ENCODE measurements around the gene LCN9. TPM values are rescaled to one million over a fixed set of nuclear protein-coding genes. Genes with fewer than 3 reads are reported as not detected.
"Not testable (repeated sequence)": the region's sequence is repeated elsewhere in the genome, so short reads cannot be mapped to it uniquely, and the experiment has no call there.

Gene LCN9
- total RNA-seq, 1 donor = not detected

- Histone ChIP-seq H3K27me3 (ENCODE audit: insufficient read depth, low read length) (no peaks in the 10 kb centered on the region), H3K4me3 (ENCODE audit: low read length) (no peak overlapping the region), H3K9me3 (ENCODE audit: low read depth, low read length) (no peaks in the 10 kb centered on the region), H3K4me1 (ENCODE audit: insufficient read depth, low read length) (no peaks in the 10 kb centered on the region)
Observed at GRCh38 chr9:135663857-135664256, 748 bp downstream of the LCN9 start.

GRCh38 chr9:135664266-135664665 lies 1.2 kb downstream of the LCN9 start:
- H3K27me3 ChIP-seq (ENCODE audit: insufficient read depth, low read length) = no peaks in the 10 kb centered on the region
- no peaks in the 10 kb centered on the region for H3K4me1 ChIP-seq (ENCODE audit: insufficient read depth, low read length)
- no peaks in the 10 kb centered on the region for H3K9me3 ChIP-seq (ENCODE audit: low read depth, low read length)
- H3K4me3 ChIP-seq (ENCODE audit: low read length) = no peak overlapping the region

GRCh38 chr9:135664801-135665794 lies 2.0 kb downstream of the LCN9 start:
- H3K27me3 ChIP-seq (ENCODE audit: insufficient read depth, low read length) = no peaks in the 10 kb centered on the region
- no peaks in the 10 kb centered on the region for H3K4me1 ChIP-seq (ENCODE audit: insufficient read depth, low read length)
- no peaks in the 10 kb centered on the region for H3K9me3 ChIP-seq (ENCODE audit: low read depth, low read length)
- H3K4me3 ChIP-seq (ENCODE audit: low read length) = no peak overlapping the region

GRCh38 chr9:135665795-135666189 lies 2.7 kb downstream of the LCN9 start:
- H3K27me3 ChIP-seq (ENCODE audit: insufficient read depth, low read length) = no peaks in the 10 kb centered on the region
- no peaks in the 10 kb centered on the region for H3K9me3 ChIP-seq (ENCODE audit: low read depth, low read length)
- no peak overlapping the region for H3K4me3 ChIP-seq (ENCODE audit: low read length)
- no peaks in the 10 kb centered on the region for H3K4me1 ChIP-seq (ENCODE audit: insufficient read depth, low read length)

GRCh38 chr9:135666534-135667462 lies 3.7 kb downstream of the LCN9 start:
- no peaks in the 10 kb centered on the region for H3K9me3 ChIP-seq (ENCODE audit: low read depth, low read length)
- H3K4me3 ChIP-seq (ENCODE audit: low read length) = no peak overlapping the region
- no peaks in the 10 kb centered on the region for H3K27me3 ChIP-seq (ENCODE audit: insufficient read depth, low read length)
- H3K4me1 ChIP-seq (ENCODE audit: insufficient read depth, low read length) = no peaks in the 10 kb centered on the region

GRCh38 chr9:135667463-135668001 lies 4.4 kb downstream of the LCN9 start:
- H3K27me3 ChIP-seq (ENCODE audit: insufficient read depth, low read length) = no peaks in the 10 kb centered on the region
- H3K4me3 ChIP-seq (ENCODE audit: low read length) = no peak overlapping the region
- no peaks in the 10 kb centered on the region for H3K9me3 ChIP-seq (ENCODE audit: low read depth, low read length)
- no peaks in the 10 kb centered on the region for H3K4me1 ChIP-seq (ENCODE audit: insufficient read depth, low read length)

- H3K4me1 ChIP-seq (ENCODE audit: insufficient read depth, low read length); H3K4me3 ChIP-seq (ENCODE audit: low read length); H3K9me3 ChIP-seq (ENCODE audit: low read depth, low read length); H3K27me3 ChIP-seq (ENCODE audit: insufficient read depth, low read length): not testable (repeated sequence)
Observed at GRCh38 chr9:135669018-135669417, 5.9 kb downstream of the LCN9 start.

GRCh38 chr9:135669616-135670285 lies 6.6 kb downstream of the LCN9 start:
- Histone ChIP-seq H3K9me3 (ENCODE audit: low read depth, low read length) (no peaks in the 10 kb centered on the region), H3K27me3 (ENCODE audit: insufficient read depth, low read length) (no peaks in the 10 kb centered on the region), H3K4me1 (ENCODE audit: insufficient read depth, low read length) (no peaks in the 10 kb centered on the region), H3K4me3 (ENCODE audit: low read length) (no peak overlapping the region)

- H3K4me1 ChIP-seq (ENCODE audit: insufficient read depth, low read length) = no peaks in the 10 kb centered on the region
- no peaks in the 10 kb centered on the region for H3K27me3 ChIP-seq (ENCODE audit: insufficient read depth, low read length)
- no peak overlapping the region for H3K4me3 ChIP-seq (ENCODE audit: low read length)
- no peaks in the 10 kb centered on the region for H3K9me3 ChIP-seq (ENCODE audit: low read depth, low read length)
Observed at GRCh38 chr9:135670721-135671590, 7.8 kb downstream of the LCN9 start.

GRCh38 chr9:135671591-135672041 lies 8.5 kb downstream of the LCN9 start:
- Histone ChIP-seq H3K9me3 (ENCODE audit: low read depth, low read length) (no peaks in the 10 kb centered on the region), H3K4me3 (ENCODE audit: low read length) (no peak overlapping the region), H3K4me1 (ENCODE audit: insufficient read depth, low read length) (no peaks in the 10 kb centered on the region), H3K27me3 (ENCODE audit: insufficient read depth, low read length) (no peaks in the 10 kb centered on the region)

GRCh38 chr9:135672786-135673185 lies 9.7 kb downstream of the LCN9 start:
- H3K4me3 ChIP-seq (ENCODE audit: low read length); H3K4me1 ChIP-seq (ENCODE audit: insufficient read depth, low read length); H3K9me3 ChIP-seq (ENCODE audit: low read depth, low read length); H3K27me3 ChIP-seq (ENCODE audit: insufficient read depth, low read length): not testable (repeated sequence)

GRCh38 chr9:135673941-135674340 lies 10.8 kb downstream of the LCN9 start:
- Histone ChIP-seq H3K9me3 (ENCODE audit: low read depth, low read length) (no peaks in the 10 kb centered on the region), H3K4me3 (ENCODE audit: low read length) (no peak overlapping the region), H3K27me3 (ENCODE audit: insufficient read depth, low read length) (no peaks in the 10 kb centered on the region), H3K4me1 (ENCODE audit: insufficient read depth, low read length) (no peaks in the 10 kb centered on the region)

- Histone ChIP-seq H3K4me3 (ENCODE audit: low read length) (no peak overlapping the region), H3K4me1 (ENCODE audit: insufficient read depth, low read length) (no peaks in the 10 kb centered on the region), H3K9me3 (ENCODE audit: low read depth, low read length) (no peaks in the 10 kb centered on the region), H3K27me3 (ENCODE audit: insufficient read depth, low read length) (no peaks in the 10 kb centered on the region)
Observed at GRCh38 chr9:135674977-135675376, 11.9 kb downstream of the LCN9 start.

GRCh38 chr9:135676891-135677290 lies 13.8 kb downstream of the LCN9 start:
- Histone ChIP-seq H3K4me3 (ENCODE audit: low read length) (no peak overlapping the region), H3K9me3 (ENCODE audit: low read depth, low read length) (no peaks in the 10 kb centered on the region), H3K4me1 (ENCODE audit: insufficient read depth, low read length) (no peaks in the 10 kb centered on the region), H3K27me3 (ENCODE audit: insufficient read depth, low read length) (no peaks in the 10 kb centered on the region)
